ENCODE data around the gene TMTC4.

The TMTC4 gene

GRCh38 chr13:100637380-100637779 lies 37.2 kb downstream of the TMTC4 start:
- TF ChIP-seq CTCF (IDR thresholded peaks at IDR 0.05; ENCODE audit: control extremely low read depth, extremely low read depth, low read depth, missing control alignments), result no peak
- CTCF ChIA-PET, result interaction anchor here (1.6 to 2.0 kb wide), 2 partner anchors 11 to 13 kb away, joined by 6 read pairs; no protein-coding TSS in a partner anchor
- POLR2A ChIA-PET, result no interaction called here
- no peak for DNase-seq (ENCODE audit: extremely low spot score)

GRCh38 chr13:100636441-100636840 lies 38.2 kb downstream of the TMTC4 start:
- ChIA-PET CTCF (interaction anchor here (0.9 to 1.6 kb wide), 2 partner anchors 10 to 47 kb away, joined by 3 to 6 read pairs; no protein-coding TSS in a partner anchor), POLR2A (no interaction called here)
- DNase-seq (ENCODE audit: extremely low spot score), result no peak
- TF ChIP-seq CTCF (IDR thresholded peaks at IDR 0.05; ENCODE audit: control extremely low read depth, extremely low read depth, low read depth, missing control alignments), result no peak

GRCh38 chr13:100636004-100636403 lies 38.6 kb downstream of the TMTC4 start:
- no peak for TF ChIP-seq CTCF (IDR thresholded peaks at IDR 0.05; ENCODE audit: control extremely low read depth, extremely low read depth, low read depth, missing control alignments)
- CTCF ChIA-PET, result interaction anchor here (0.9 to 1.6 kb wide), 2 partner anchors 8 to 47 kb away, joined by 3 read pairs; no protein-coding TSS in a partner anchor
- POLR2A ChIA-PET, result no interaction called here
- DNase-seq (ENCODE audit: extremely low spot score), result no peak

- no peak for DNase-seq (ENCODE audit: extremely low spot score)
- ChIA-PET CTCF (interaction anchor here (1.1 to 1.6 kb wide), 2 partner anchors 9 to 10 kb away, joined by 3 read pairs; no protein-coding TSS in a partner anchor), POLR2A (no interaction called here)
- TF ChIP-seq CTCF (IDR thresholded peaks at IDR 0.05; ENCODE audit: control extremely low read depth, extremely low read depth, low read depth, missing control alignments), result no peak
Measured at GRCh38 chr13:100634696-100635095, 39.9 kb downstream of the TMTC4 start.

- TF ChIP-seq CTCF (IDR thresholded peaks at IDR 0.05; ENCODE audit: control extremely low read depth, extremely low read depth, low read depth, missing control alignments), result no peak
- DNase-seq (ENCODE audit: extremely low spot score), result no peak
- POLR2A ChIA-PET, result no interaction called here
- CTCF ChIA-PET, result interaction anchor here (1.1 to 2.0 kb wide), 4 partner anchors 8 to 61 kb away, joined by 3 to 5 read pairs (median 4); no protein-coding TSS in a partner anchor
Measured at GRCh38 chr13:100633461-100633860, 41.1 kb downstream of the TMTC4 start.

- TF ChIP-seq CTCF (IDR thresholded peaks at IDR 0.05; ENCODE audit: control extremely low read depth, extremely low read depth, low read depth, missing control alignments), result no peak
Measured at GRCh38 chr13:100630555-100630954, 44.0 kb downstream of the TMTC4 start.

More at GRCh38 chr13:100630555-100630954, 44.0 kb downstream of the TMTC4 start:
- ChIA-PET CTCF (interaction anchor here (0.9 to 1.0 kb wide), 3 partner anchors 9 to 58 kb away, joined by 3 to 5 read pairs (median 4); no protein-coding TSS in a partner anchor), POLR2A (no interaction called here)
- no peak for DNase-seq (ENCODE audit: extremely low spot score)

All from GM10248 (cell line).